ENCODE results near the gene ADCK2.
"Not testable (repeated sequence)": the region's sequence is repeated elsewhere in the genome, so short reads cannot be mapped to it uniquely, and the experiment has no call there.

GRCh38 chr7:140662938-140663337 lies 9.8 kb upstream of the ADCK2 start:
- not testable (repeated sequence) for TF ChIP-seq JUN (IDR thresholded peaks at IDR 0.05; ENCODE audit: borderline replicate concordance, insufficient read depth, insufficient read length, low read depth); CTCF (IDR thresholded peaks at IDR 0.05; ENCODE audit: extremely low read depth in 1 of 2, insufficient read depth in 1 of 2, low read depth in 1 of 2, low read length in 2 of 2); MAX (IDR thresholded peaks at IDR 0.05; ENCODE audit: insufficient read depth, insufficient read length)
